BE2C (cell line): ENCODE data around the gene MAD2L1BP.

ENCODE experiments used
- DNase-seq: peaks from one replicate; pipeline ENCODE4 v3.0.0-alpha.2; 2020
- H3K27me3 ChIP-seq: fragments of 250-450 bp; sonication (Bioruptor Pico); 2 replicates; pipeline ENCODE4 v1.5.1; 2020; ENCODE audit warnings: mild to moderate bottlenecking
- H3K36me3 ChIP-seq: fragments of 250-450 bp; sonication (Bioruptor Pico); 2 replicates; pipeline ENCODE4 v1.5.1; 2020; ENCODE audit warnings: mild to moderate bottlenecking
- H3K4me1 ChIP-seq: fragments of 250-450 bp; sonication (Bioruptor Pico); 2 replicates; pipeline ENCODE4 v1.5.1; 2020
- H3K4me3 ChIP-seq: 2 replicates; pipeline ENCODE4 v1.5.1; 2011; ENCODE audit warnings: low read depth, low read length
- H3K9me3 ChIP-seq: fragments of 250-450 bp; sonication (Bioruptor Pico); 2 replicates; pipeline ENCODE4 v1.5.1; 2020
- TF ChIP-seq, protein P1 (sequence below): IDR thresholded peaks from 2 replicates; pipeline ENCODE4 v1.5.1; 2012; ENCODE audit warnings: mild to moderate bottlenecking, low read depth, low read length

Gene MAD2L1BP

DNA sequence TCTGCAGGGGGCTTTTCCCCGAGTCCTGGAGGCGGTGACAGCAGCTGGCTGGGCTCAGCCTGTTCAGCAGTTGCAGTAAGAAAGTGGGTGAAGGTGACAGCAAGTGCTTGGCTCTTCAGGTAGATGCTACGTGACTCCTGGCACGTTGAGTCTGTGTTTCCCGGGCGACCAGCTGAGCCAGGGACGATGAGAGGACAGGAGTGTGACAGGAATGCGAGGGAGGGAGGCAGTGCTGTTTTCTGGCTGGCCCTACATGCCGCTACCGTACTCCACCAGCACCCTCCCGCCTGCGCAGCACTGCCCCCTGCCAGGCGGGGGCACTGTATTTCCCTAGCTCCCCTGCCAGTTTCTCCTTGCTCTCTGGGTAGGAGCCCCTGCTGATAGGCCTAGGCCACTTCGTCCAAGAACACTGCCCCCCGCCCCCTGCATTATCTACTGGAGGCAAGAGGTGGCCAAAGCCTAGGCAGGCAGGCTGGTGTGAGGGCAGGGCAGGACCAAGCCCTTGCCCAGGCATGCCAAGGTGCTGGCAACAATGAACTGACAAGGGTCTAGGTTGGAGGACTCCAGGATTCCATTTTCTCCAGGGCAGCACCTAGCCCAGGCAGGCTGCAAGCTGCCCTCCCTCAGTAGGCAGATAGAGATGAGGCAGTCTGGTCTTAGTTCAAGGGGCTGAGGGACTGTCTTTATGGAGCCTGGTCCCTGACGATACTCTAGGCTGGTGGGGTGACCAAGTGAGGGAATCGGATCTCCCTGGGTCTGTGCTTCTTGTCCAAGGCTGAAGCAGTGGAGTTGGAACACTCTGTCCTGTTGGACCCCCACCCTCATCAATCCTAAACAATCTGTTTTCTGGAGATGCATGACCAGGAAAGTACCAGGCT lies 32.8 kb downstream of the MAD2L1BP start:
- TF ChIP-seq, protein P1, sequence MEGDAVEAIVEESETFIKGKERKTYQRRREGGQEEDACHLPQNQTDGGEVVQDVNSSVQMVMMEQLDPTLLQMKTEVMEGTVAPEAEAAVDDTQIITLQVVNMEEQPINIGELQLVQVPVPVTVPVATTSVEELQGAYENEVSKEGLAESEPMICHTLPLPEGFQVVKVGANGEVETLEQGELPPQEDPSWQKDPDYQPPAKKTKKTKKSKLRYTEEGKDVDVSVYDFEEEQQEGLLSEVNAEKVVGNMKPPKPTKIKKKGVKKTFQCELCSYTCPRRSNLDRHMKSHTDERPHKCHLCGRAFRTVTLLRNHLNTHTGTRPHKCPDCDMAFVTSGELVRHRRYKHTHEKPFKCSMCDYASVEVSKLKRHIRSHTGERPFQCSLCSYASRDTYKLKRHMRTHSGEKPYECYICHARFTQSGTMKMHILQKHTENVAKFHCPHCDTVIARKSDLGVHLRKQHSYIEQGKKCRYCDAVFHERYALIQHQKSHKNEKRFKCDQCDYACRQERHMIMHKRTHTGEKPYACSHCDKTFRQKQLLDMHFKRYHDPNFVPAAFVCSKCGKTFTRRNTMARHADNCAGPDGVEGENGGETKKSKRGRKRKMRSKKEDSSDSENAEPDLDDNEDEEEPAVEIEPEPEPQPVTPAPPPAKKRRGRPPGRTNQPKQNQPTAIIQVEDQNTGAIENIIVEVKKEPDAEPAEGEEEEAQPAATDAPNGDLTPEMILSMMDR = peak; percentile 77
- Histone ChIP-seq H3K4me3 (peak overlapping the region; percentile 36), H3K36me3 (peaks cover 22% of the 10 kb centered on the region)

DNA sequence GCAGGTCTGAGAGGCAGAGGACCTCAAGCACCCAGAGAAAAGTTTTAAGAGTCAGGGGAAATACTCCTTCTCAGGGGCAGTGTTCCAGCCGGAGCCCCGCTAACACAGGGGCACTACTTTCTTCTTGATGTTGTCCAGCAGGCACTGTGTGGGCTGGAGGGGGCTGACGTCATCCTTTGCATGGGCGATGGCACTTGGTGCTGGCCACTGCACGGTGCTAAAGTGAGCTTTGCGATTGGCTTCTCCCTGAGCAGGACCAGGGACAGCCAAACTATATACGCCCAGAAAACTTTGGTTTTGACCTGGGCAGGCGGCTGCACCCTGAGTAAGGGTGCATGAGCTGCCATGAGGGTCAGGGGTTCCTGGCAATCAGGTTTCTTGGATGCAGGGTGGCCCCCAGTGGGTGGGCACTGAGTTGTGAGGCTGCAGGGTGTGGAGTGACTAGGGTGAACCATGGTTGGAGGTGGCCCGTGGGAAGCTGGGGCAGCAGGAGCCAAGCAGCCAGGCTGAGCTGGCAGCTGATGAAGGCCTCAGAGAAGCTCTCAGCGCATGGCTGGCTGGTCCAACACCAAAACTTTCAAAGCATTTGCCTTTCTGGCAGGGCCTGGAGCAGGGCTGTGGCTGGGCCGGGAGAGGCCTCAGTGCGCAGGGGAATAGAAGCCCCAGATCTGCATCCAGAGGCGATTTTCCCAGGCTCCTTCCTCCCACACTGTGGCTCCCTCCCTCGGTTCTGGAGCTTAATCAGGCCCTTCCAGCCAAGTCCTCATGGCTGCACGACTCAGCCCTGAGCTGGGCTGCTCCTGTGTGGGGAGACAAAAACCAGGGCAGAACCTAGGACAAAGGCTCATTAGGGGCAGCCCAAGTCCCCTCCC lies 33.6 kb downstream of the MAD2L1BP start:
- no peaks in the 10 kb centered on the region for H3K27me3 ChIP-seq
- H3K4me1 ChIP-seq = peaks cover 19% of the 10 kb centered on the region

More for the DNA sequence above, 32.8 kb downstream of the MAD2L1BP start:
- no peaks in the 10 kb centered on the region for H3K9me3 ChIP-seq
- peak; percentile 77 for DNase-seq
- H3K4me1 ChIP-seq = peaks cover 19% of the 10 kb centered on the region
- H3K27me3 ChIP-seq = no peaks in the 10 kb centered on the region

DNA sequence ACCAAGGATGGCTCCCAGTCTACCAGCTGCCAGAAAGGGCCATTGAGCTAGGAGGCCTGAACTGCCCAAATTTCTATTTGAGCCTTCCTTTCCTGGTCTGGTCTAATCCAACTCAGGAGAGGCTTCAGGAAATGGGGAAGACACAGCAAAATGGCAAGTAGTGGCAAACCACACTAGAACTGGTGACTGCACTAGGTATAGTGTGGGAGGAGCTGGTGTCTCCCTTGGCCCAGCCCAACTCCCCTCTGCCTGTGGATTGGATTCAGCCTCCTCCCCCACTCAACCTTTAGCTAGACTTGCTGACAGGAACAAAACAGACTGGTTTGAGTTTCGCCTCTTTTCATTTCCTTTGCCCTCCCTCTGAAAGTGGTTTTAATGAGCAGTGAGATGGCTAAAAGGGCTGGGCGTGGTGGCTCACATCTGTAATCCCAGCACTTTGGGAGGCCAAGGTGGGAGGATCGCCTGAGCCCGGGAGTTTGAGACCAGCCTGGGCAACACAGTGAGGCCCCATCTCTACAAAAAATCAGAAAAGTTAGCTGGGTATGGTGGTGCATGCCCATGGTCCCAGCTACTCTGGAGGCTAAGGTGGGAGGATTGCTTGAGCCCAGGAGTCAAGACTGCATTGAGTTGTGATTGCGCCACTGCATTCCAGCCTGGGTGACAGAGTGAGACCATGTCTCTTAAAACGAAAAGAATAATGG lies 34.4 kb downstream of the MAD2L1BP start:
- peaks cover 37% of the 10 kb centered on the region for H3K36me3 ChIP-seq

More for the DNA sequence above, 33.6 kb downstream of the MAD2L1BP start:
- Histone ChIP-seq H3K36me3 (peaks cover 30% of the 10 kb centered on the region), H3K9me3 (no peaks in the 10 kb centered on the region), H3K4me3 (no peak overlapping the region)
- TF ChIP-seq, protein P1 = no peak
- DNase-seq = peak; percentile 42

DNA sequence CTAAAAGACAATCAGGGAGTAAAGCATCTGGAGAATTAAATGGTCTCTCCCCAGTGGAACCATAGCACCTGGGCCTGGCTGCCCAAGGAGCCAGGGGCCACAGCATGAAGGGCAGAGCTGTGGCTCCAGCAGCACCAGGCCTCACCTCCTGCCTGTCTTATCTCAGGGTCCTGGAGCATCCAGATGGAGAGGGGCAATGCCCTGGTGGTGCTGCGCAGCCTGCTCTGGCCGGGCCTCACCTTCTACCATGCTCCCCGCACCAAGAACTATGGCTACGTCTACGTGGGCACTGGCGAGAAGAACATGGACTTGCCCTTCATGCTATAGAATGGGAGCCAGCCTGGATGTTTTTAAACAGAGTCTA lies 35.0 kb downstream of the MAD2L1BP start:
- Histone ChIP-seq H3K4me1 (peaks cover 19% of the 10 kb centered on the region), H3K27me3 (no peaks in the 10 kb centered on the region), H3K36me3 (peaks cover 41% of the 10 kb centered on the region), H3K9me3 (no peaks in the 10 kb centered on the region), H3K4me3 (no peak overlapping the region)
- TF ChIP-seq, protein P1 = no peak
- DNase-seq = no peak

More for the DNA sequence above, 34.4 kb downstream of the MAD2L1BP start:
- Histone ChIP-seq H3K4me1 (peaks cover 19% of the 10 kb centered on the region), H3K4me3 (no peak overlapping the region), H3K9me3 (no peaks in the 10 kb centered on the region), H3K27me3 (no peaks in the 10 kb centered on the region)
- TF ChIP-seq, protein P1 = no peak
- DNase-seq = no peak

DNA sequence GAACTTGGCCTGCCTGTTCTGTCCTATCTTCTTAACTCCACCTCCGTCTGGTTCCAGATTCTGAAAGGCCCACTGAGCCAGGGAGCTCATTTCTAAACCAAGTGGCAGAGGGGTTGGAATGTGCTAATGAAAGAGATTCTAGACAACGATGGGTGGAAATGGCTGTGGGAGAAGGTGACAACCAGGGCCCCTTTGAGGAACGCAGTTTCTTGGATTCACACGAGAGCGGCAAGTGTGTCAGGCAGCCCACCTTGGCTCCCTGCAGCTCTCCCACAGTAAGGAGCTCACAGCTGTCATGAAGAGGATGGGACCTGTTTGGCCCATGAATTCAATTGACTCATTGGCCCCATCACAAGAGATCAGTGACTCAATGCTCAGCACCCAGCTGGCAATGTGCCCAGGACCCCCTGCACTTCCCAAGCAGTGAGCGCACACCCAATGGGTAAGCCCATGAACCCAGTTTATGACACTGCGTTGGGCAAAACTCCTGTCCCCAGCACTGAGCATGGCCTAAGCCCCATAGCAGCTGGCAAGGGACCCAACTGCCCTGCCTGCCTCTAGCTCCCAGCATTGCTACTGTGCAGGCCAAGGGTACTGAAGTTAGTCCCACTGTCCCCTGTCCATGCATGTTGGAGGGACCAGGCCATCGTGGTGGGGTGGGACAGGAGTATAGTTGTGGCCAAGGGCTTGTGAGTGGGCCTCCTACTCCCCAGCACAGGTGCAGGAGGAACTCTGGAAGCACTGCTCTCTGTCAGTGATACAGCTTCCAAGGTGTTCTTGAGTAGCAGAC lies 35.6 kb downstream of the MAD2L1BP start:
- TF ChIP-seq, protein P1 = no peak
- no peak overlapping the region for H3K4me3 ChIP-seq
- peaks cover 19% of the 10 kb centered on the region for H3K4me1 ChIP-seq
- no peaks in the 10 kb centered on the region for H3K9me3 ChIP-seq
- DNase-seq = no peak
- H3K36me3 ChIP-seq = peaks cover 46% of the 10 kb centered on the region
- no peaks in the 10 kb centered on the region for H3K27me3 ChIP-seq
